NT2/D1 (cell line): ENCODE results near the gene TARBP2.
"Not testable (repeated sequence)": the region's sequence is repeated elsewhere in the genome, so short reads cannot be mapped to it uniquely, and the experiment has no call there.

Experiments used
- DNase-seq: peaks from one replicate; pipeline ENCODE4 v3.0.0-alpha.2; 2011; ENCODE audit warnings: low read depth, low spot score
- H3K27me3 ChIP-seq: 2 replicates; pipeline ENCODE4 v1.6.0; 2011; ENCODE audit warnings: mild to moderate bottlenecking; ENCODE audit not compliant: insufficient read length, insufficient read depth
- H3K36me3 ChIP-seq: 2 replicates; pipeline ENCODE4 v1.6.1; 2011; ENCODE audit warnings: mild to moderate bottlenecking, low read length, mixed read lengths; ENCODE audit not compliant: insufficient read depth, insufficient read length
- H3K4me1 ChIP-seq: 2 replicates; pipeline ENCODE4 v1.5.1; 2011; ENCODE audit not compliant: insufficient read depth, insufficient read length
- H3K4me3 ChIP-seq: 2 replicates; pipeline ENCODE4 v1.5.1; 2011; ENCODE audit warnings: low read depth; ENCODE audit not compliant: insufficient read length
- H3K9ac ChIP-seq: 2 replicates; pipeline ENCODE4 v1.6.0; 2011; ENCODE audit warnings: low read depth; ENCODE audit not compliant: insufficient read length
- H3K9me3 ChIP-seq: 2 replicates; pipeline ENCODE4 v1.5.1; 2011; ENCODE audit warnings: mild to moderate bottlenecking, low read length; ENCODE audit not compliant: insufficient read depth
- SUZ12 ChIP-seq: IDR thresholded peaks from 2 replicates; pipeline ENCODE4 v1.6.1; 2011; ENCODE audit not compliant: insufficient read length, insufficient read depth; ENCODE audit errors: extremely low read depth
- YY1 ChIP-seq: IDR thresholded peaks from 2 replicates; pipeline ENCODE4 v1.6.1; 2011; ENCODE audit not compliant: insufficient read length, insufficient read depth
- ZNF274 ChIP-seq: IDR thresholded peaks from 2 replicates; pipeline ENCODE4 v1.6.1; 2011; ENCODE audit warnings: mild to moderate bottlenecking, low read depth, low read length

Gene TARBP2

GRCh38 chr12:53536962-53537361 is 35.9 kb downstream of the TARBP2 start:
- TF ChIP-seq YY1 (no peak), SUZ12 (no peak), ZNF274 (no peak)
- Histone ChIP-seq H3K36me3 (peaks cover 67% of the 10 kb centered on the region), H3K27me3 (no peaks in the 10 kb centered on the region), H3K4me3 (no peak overlapping the region), H3K9me3 (no peaks in the 10 kb centered on the region), H3K4me1 (no peaks in the 10 kb centered on the region), H3K9ac (no peak overlapping the region)
- DNase-seq = no peak

GRCh38 chr12:53538209-53538689 is 37.2 kb downstream of the TARBP2 start:
- H3K4me1 ChIP-seq = no peaks in the 10 kb centered on the region
- H3K27me3 ChIP-seq = no peaks in the 10 kb centered on the region
- peaks cover 64% of the 10 kb centered on the region for H3K36me3 ChIP-seq
- H3K9me3 ChIP-seq = no peaks in the 10 kb centered on the region
- no peak overlapping the region for H3K9ac ChIP-seq
- TF ChIP-seq SUZ12 = no peak
- no peak for TF ChIP-seq ZNF274
- TF ChIP-seq YY1 = no peak
- no peak overlapping the region for H3K4me3 ChIP-seq
- DNase-seq = no peak

DNA sequence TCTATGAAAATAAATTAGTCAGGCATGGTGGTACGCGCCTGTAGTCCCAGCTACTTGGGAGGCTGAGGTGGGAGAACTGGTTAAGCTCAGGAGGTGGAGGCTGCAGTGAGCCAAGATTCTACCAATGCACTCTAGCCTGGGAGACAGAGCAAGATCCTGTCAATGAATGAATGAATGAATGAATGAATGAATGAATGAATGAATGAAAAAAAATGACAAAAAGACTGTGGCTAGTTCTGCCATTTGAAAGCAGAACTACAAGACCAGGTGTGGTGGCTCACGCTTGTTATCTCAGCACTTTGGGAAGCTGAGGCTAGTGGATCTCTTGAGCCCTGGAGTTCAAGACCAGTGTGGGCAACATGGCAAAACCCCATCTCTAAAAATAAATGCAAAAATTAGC is 38.4 kb downstream of the TARBP2 start:
- H3K9me3 ChIP-seq = no peaks in the 10 kb centered on the region
- H3K4me3 ChIP-seq = no peak overlapping the region
- no peaks in the 10 kb centered on the region for H3K27me3 ChIP-seq
- H3K9ac ChIP-seq = no peak overlapping the region
- TF ChIP-seq SUZ12 (no peak), YY1 (no peak), ZNF274 (no peak)
- DNase-seq = no peak
- H3K4me1 ChIP-seq = peaks cover 3% of the 10 kb centered on the region
- H3K36me3 ChIP-seq = peaks cover 54% of the 10 kb centered on the region

DNA sequence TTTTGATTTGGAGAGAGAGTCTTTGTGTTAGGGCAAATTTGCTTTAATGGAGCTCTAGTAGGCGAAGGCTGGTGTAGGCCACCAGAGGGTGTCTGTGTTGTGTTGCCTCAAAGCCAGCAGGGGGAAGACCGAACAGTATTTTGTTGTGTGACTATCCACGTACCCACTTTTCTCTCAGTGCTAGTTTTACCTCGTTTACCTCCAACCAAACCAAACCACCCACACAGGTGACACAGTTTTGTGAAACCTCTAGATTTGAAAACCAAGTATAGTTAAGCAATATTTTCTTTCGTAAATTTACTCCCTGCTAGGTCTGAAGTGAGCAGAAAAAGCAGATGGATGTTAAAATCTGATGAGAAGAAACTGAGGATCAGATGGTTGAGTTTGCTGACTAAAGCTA is 42.5 kb downstream of the TARBP2 start:
- H3K27me3 ChIP-seq = no peaks in the 10 kb centered on the region
- TF ChIP-seq ZNF274 (no peak), SUZ12 (no peak), YY1 (no peak)
- H3K9ac ChIP-seq = peak overlapping the region; percentile 58
- H3K36me3 ChIP-seq = peaks cover 39% of the 10 kb centered on the region
- H3K4me3 ChIP-seq = no peak overlapping the region
- H3K4me1 ChIP-seq = peaks cover 3% of the 10 kb centered on the region
- peak; percentile 39 for DNase-seq
- H3K9me3 ChIP-seq = no peaks in the 10 kb centered on the region

DNA sequence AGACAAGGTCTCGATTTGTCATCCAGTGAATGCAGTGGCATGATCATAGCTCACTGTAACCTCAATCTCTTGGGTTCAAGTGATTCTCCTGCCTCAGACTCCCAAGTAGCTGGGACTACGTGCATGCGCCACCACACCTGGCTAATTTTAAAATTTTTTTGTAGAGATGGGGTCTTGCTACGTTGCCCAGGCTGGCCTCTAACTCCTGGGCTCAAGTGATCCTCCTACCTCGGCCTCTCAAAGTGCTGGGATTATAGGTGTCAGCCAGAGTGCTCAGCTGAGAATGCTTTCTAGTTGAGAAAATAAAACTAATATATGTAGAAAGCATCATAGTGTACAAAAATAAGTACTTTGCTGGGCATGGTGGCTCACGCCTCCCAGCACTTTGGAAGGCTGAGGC is 47.3 kb downstream of the TARBP2 start:
- H3K4me1 ChIP-seq, H3K27me3 ChIP-seq, H3K9me3 ChIP-seq, DNase-seq, H3K4me3 ChIP-seq, H3K9ac ChIP-seq: not testable (repeated sequence)
- peaks cover 36% of the 10 kb centered on the region for H3K36me3 ChIP-seq

GRCh38 chr12:53550131-53550530 is 49.0 kb downstream of the TARBP2 start:
- H3K4me3 ChIP-seq, DNase-seq, H3K9me3 ChIP-seq, H3K9ac ChIP-seq, H3K27me3 ChIP-seq, H3K4me1 ChIP-seq: not testable (repeated sequence)
- peaks cover 36% of the 10 kb centered on the region for H3K36me3 ChIP-seq

DNA sequence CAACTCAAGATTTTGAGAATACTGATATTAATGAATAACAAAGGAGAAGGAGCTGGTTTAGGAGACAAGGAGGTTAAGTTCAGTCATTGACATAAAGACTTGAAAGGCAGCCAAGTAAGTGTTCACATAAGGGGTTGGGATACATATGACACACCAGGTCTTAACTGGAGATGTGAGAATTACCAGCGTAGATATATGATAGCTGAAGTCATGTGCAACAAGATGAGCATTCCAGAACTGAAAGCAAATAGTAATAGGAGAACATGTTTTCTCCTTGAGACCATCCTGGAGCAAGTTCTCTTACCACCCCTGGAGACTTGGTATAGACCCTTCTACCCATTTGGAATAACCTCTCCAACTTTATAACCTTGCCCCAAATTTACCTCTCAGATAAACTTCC is 49.5 kb downstream of the TARBP2 start:
- no peaks in the 10 kb centered on the region for H3K9me3 ChIP-seq
- no peak overlapping the region for H3K4me3 ChIP-seq
- no peaks in the 10 kb centered on the region for H3K27me3 ChIP-seq
- DNase-seq = no peak
- peaks cover 36% of the 10 kb centered on the region for H3K36me3 ChIP-seq
- no peak for TF ChIP-seq SUZ12
- no peak for TF ChIP-seq ZNF274
- TF ChIP-seq YY1 = no peak
- H3K9ac ChIP-seq = no peak overlapping the region
- no peaks in the 10 kb centered on the region for H3K4me1 ChIP-seq

GRCh38 chr12:53551889-53552291 is 50.8 kb downstream of the TARBP2 start:
- H3K9me3 ChIP-seq = no peaks in the 10 kb centered on the region
- H3K36me3 ChIP-seq = peaks cover 36% of the 10 kb centered on the region
- H3K9ac ChIP-seq = no peak overlapping the region
- TF ChIP-seq SUZ12 (no peak), YY1 (no peak), ZNF274 (no peak)
- H3K27me3 ChIP-seq = no peaks in the 10 kb centered on the region
- no peak for DNase-seq
- H3K4me1 ChIP-seq = no peaks in the 10 kb centered on the region
- H3K4me3 ChIP-seq = no peak overlapping the region
